Measurements from ENCODE around the gene FRMPD1. TPM values are rescaled to one million over a fixed set of nuclear protein-coding genes. Genes with fewer than 3 reads are reported as not detected.

The FRMPD1 gene
- total and polyA plus RNA-seq, 3 experiments from 2014 or later, result not detected

- H3K4me3 Mint-ChIP-seq, result no peak overlapping the region
- ChIA-PET CTCF (no interaction called here), POLR2A (no interaction called here)
- no peaks in the 10 kb centered on the region for H3K4me1 Mint-ChIP-seq
- Histone ChIP-seq H3K27ac (ENCODE audit: low read depth, low read length) (no peak overlapping the region), H3K4me3 (ENCODE audit: low read length) (no peak overlapping the region), H3K4me1 (ENCODE audit: insufficient read depth, low read length) (no peaks in the 10 kb centered on the region), H3K27me3 (ENCODE audit: insufficient read depth, low read length, poor library complexity, severe bottlenecking) (no peaks in the 10 kb centered on the region), H3K36me3 (ENCODE audit: insufficient read depth, low read length) (no peaks in the 10 kb centered on the region), H3K9me3 (ENCODE audit: low read length) (no peaks in the 10 kb centered on the region)
- no peak overlapping the region for H3K27ac Mint-ChIP-seq
- H3K36me3 Mint-ChIP-seq, result no peaks in the 10 kb centered on the region
- peaks cover 13 to 33% of the 10 kb centered on the region in 2 donors for H3K27me3 Mint-ChIP-seq
- no peaks in the 10 kb centered on the region for H3K9me3 Mint-ChIP-seq
- no peak for DNase-seq
These were observed 49.4 kb downstream of the FRMPD1 start for GRCh38 chr9:37700131-37700530.

DNA sequence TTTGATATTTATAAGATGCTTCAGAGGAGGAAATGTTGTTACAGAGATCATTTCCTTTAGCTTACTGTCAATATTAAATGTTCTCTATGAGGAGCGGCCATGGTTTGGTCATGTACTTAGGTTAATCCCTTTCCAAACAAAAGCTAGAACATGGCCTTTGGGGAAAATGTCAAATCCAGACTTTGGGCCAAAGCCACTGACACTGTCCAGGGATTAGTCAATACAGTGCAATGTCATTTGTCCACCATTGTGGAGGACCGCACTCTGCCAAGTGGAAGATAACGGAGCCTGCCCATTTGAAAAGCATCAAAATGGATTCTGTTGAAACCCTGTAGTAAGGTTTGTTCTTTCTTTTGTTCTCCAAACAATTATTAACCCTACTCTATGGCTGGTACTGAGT, 50.1 kb downstream of the FRMPD1 start:
- no peaks in the 10 kb centered on the region for H3K9me3 ChIP-seq (ENCODE audit: low read length)
- H3K27ac Mint-ChIP-seq, result no peak overlapping the region
- no peak overlapping the region for H3K4me3 Mint-ChIP-seq
- no peaks in the 10 kb centered on the region for H3K36me3 ChIP-seq (ENCODE audit: insufficient read depth, low read length)
- no peaks in the 10 kb centered on the region for H3K4me1 Mint-ChIP-seq
- H3K27ac ChIP-seq (ENCODE audit: low read depth, low read length), result no peak overlapping the region
- no peaks in the 10 kb centered on the region for H3K9me3 Mint-ChIP-seq
- H3K27me3 Mint-ChIP-seq, result peaks cover 11 to 26% of the 10 kb centered on the region in 2 donors
- ChIA-PET POLR2A (no interaction called here), CTCF (no interaction called here)
- no peaks in the 10 kb centered on the region for H3K36me3 Mint-ChIP-seq
- no peak for DNase-seq
- H3K27me3 ChIP-seq (ENCODE audit: insufficient read depth, low read length, poor library complexity, severe bottlenecking), result no peaks in the 10 kb centered on the region
- H3K4me1 ChIP-seq (ENCODE audit: insufficient read depth, low read length), result no peaks in the 10 kb centered on the region
- no peak overlapping the region for H3K4me3 ChIP-seq (ENCODE audit: low read length)

DNA sequence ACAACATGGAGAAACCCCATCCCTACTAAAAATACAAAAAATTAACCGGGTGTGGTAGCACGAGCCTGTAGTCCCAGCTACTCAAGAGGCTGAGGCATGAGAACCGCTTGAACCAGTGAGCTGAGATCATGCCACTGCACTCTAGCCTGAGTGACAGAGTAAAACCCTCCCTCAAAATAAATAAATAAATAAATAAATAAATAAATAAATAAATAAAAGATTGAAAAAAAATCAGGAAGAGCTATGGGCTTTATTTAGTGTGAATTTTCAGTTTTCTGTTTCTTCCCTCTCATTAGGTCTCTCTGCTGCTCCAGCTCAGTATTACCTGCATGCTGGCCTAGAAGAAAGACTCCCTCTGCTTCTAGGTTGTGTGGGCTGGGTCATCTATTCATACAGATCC, 55.0 kb downstream of the FRMPD1 start:
- ChIA-PET POLR2A (no interaction called here), CTCF (no interaction called here)
- H3K9me3 ChIP-seq (ENCODE audit: low read length), result no peaks in the 10 kb centered on the region
- no peaks in the 10 kb centered on the region for H3K9me3 Mint-ChIP-seq
- H3K27ac Mint-ChIP-seq, result no peak overlapping the region
- H3K4me1 Mint-ChIP-seq, result no peaks in the 10 kb centered on the region
- H3K36me3 ChIP-seq (ENCODE audit: insufficient read depth, low read length), result no peaks in the 10 kb centered on the region
- H3K27me3 Mint-ChIP-seq, result peaks cover 30 to 50% of the 10 kb centered on the region in 2 donors
- H3K27me3 ChIP-seq (ENCODE audit: insufficient read depth, low read length, poor library complexity, severe bottlenecking), result no peaks in the 10 kb centered on the region
- no peaks in the 10 kb centered on the region for H3K36me3 Mint-ChIP-seq
- H3K4me1 ChIP-seq (ENCODE audit: insufficient read depth, low read length), result no peaks in the 10 kb centered on the region
- H3K27ac ChIP-seq (ENCODE audit: low read depth, low read length), result no peak overlapping the region
- H3K4me3 Mint-ChIP-seq, result no peak overlapping the region
- DNase-seq, result no peak
- no peak overlapping the region for H3K4me3 ChIP-seq (ENCODE audit: low read length)

DNA sequence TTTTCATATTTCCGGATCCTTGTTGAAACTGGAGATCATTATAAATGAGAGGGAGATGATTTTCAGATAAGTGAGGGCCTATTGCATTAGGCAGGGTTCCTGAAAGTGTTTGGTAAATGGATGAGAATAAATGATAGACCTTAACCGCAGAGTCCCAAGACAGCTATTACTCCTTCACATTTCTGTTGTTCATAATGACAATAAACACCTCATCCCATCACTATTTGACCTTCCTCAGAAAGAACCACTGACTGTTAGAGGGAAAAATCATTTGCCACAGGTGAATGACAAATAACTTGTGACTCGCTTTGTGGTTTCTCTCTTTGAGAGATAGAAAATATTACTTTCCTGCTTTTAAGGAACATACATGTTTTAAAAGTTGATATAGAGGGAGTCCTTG, 55.5 kb downstream of the FRMPD1 start:
- Mint-ChIP-seq H3K36me3 (no peaks in the 10 kb centered on the region), H3K27me3 (peaks cover 29 to 55% of the 10 kb centered on the region in 2 donors), H3K4me1 (no peaks in the 10 kb centered on the region), H3K9me3 (no peaks in the 10 kb centered on the region), H3K4me3 (no peak overlapping the region), H3K27ac (no peak overlapping the region)
- Histone ChIP-seq H3K27ac (ENCODE audit: low read depth, low read length) (no peak overlapping the region), H3K9me3 (ENCODE audit: low read length) (no peaks in the 10 kb centered on the region), H3K4me1 (ENCODE audit: insufficient read depth, low read length) (no peaks in the 10 kb centered on the region), H3K4me3 (ENCODE audit: low read length) (no peak overlapping the region), H3K27me3 (ENCODE audit: insufficient read depth, low read length, poor library complexity, severe bottlenecking) (no peaks in the 10 kb centered on the region), H3K36me3 (ENCODE audit: insufficient read depth, low read length) (no peaks in the 10 kb centered on the region)
- DNase-seq, result no peak
- ChIA-PET CTCF (no interaction called here), POLR2A (no interaction called here)

DNA sequence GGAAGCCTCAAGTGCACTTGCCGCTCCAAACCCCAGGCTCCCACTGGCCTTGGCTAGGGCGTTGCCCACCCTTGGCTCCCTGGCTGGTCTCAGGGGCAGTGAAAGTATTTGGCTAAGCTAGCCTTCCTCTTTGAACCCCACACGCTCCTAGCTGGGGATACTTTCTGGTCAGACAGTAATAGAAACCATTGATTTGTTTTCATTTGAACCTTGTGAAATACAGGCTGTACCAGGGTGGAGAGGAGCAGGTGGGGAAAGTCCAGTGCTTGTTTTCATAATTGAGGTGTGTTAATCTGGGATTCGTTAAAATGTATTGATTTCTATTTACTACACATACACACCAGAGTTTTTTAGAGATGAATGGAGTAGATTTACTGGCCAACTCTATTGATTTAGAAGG, 57.0 kb downstream of the FRMPD1 start:
- Mint-ChIP-seq H3K27ac (no peak overlapping the region), H3K4me1 (no peaks in the 10 kb centered on the region), H3K9me3 (no peaks in the 10 kb centered on the region), H3K36me3 (no peaks in the 10 kb centered on the region), H3K4me3 (no peak overlapping the region), H3K27me3 (peaks cover 25 to 46% of the 10 kb centered on the region in 2 donors)
- Histone ChIP-seq H3K36me3 (ENCODE audit: insufficient read depth, low read length) (no peaks in the 10 kb centered on the region), H3K27me3 (ENCODE audit: insufficient read depth, low read length, poor library complexity, severe bottlenecking) (no peaks in the 10 kb centered on the region), H3K4me3 (ENCODE audit: low read length) (no peak overlapping the region), H3K9me3 (ENCODE audit: low read length) (no peaks in the 10 kb centered on the region), H3K27ac (ENCODE audit: low read depth, low read length) (no peak overlapping the region), H3K4me1 (ENCODE audit: insufficient read depth, low read length) (no peaks in the 10 kb centered on the region)
- CTCF ChIA-PET, result no interaction called here
- POLR2A ChIA-PET, result no interaction called here
- no peak for DNase-seq

GRCh38 chr9:37710046-37710445, 59.3 kb downstream of the FRMPD1 start:
- Mint-ChIP-seq H3K36me3 (no peaks in the 10 kb centered on the region), H3K27ac (peak overlapping the region in 1 of 8 donors; percentile 21), H3K27me3 (peaks cover 25 to 47% of the 10 kb centered on the region in 2 donors), H3K4me1 (no peaks in the 10 kb centered on the region), H3K4me3 (no peak overlapping the region), H3K9me3 (no peaks in the 10 kb centered on the region)
- CTCF ChIA-PET, result no interaction called here
- Histone ChIP-seq H3K9me3 (ENCODE audit: low read length) (no peaks in the 10 kb centered on the region), H3K4me1 (ENCODE audit: insufficient read depth, low read length) (no peaks in the 10 kb centered on the region), H3K27ac (ENCODE audit: low read depth, low read length) (no peak overlapping the region), H3K4me3 (ENCODE audit: low read length) (no peak overlapping the region), H3K27me3 (ENCODE audit: insufficient read depth, low read length, poor library complexity, severe bottlenecking) (no peaks in the 10 kb centered on the region), H3K36me3 (ENCODE audit: insufficient read depth, low read length) (no peaks in the 10 kb centered on the region)
- DNase-seq, result no peak
- POLR2A ChIA-PET, result no interaction called here

- Mint-ChIP-seq H3K9me3 (no peaks in the 10 kb centered on the region), H3K36me3 (no peaks in the 10 kb centered on the region), H3K27ac (no peak overlapping the region), H3K27me3 (peaks cover 11 to 39% of the 10 kb centered on the region in 2 donors), H3K4me1 (no peaks in the 10 kb centered on the region), H3K4me3 (no peak overlapping the region)
- Histone ChIP-seq H3K4me3 (ENCODE audit: low read length) (no peak overlapping the region), H3K9me3 (ENCODE audit: low read length) (no peaks in the 10 kb centered on the region), H3K27ac (ENCODE audit: low read depth, low read length) (no peak overlapping the region), H3K36me3 (ENCODE audit: insufficient read depth, low read length) (no peaks in the 10 kb centered on the region), H3K27me3 (ENCODE audit: insufficient read depth, low read length, poor library complexity, severe bottlenecking) (peaks cover 4% of the 10 kb centered on the region), H3K4me1 (ENCODE audit: insufficient read depth, low read length) (no peaks in the 10 kb centered on the region)
- ChIA-PET CTCF (no interaction called here), POLR2A (no interaction called here)
- DNase-seq, result no peak
These were observed 64.5 kb downstream of the FRMPD1 start for GRCh38 chr9:37715260-37715659.

- Histone ChIP-seq H3K36me3 (ENCODE audit: insufficient read depth, low read length) (no peaks in the 10 kb centered on the region), H3K27ac (ENCODE audit: low read depth, low read length) (no peak overlapping the region), H3K27me3 (ENCODE audit: insufficient read depth, low read length, poor library complexity, severe bottlenecking) (peaks cover 4% of the 10 kb centered on the region), H3K4me1 (ENCODE audit: insufficient read depth, low read length) (no peaks in the 10 kb centered on the region), H3K9me3 (ENCODE audit: low read length) (no peaks in the 10 kb centered on the region), H3K4me3 (ENCODE audit: low read length) (no peak overlapping the region)
- no peak overlapping the region for H3K27ac Mint-ChIP-seq
- no peaks in the 10 kb centered on the region for H3K9me3 Mint-ChIP-seq
- no peak overlapping the region for H3K4me3 Mint-ChIP-seq
- H3K36me3 Mint-ChIP-seq, result no peaks in the 10 kb centered on the region
- CTCF ChIA-PET, result no interaction called here
- no peaks in the 10 kb centered on the region for H3K4me1 Mint-ChIP-seq
- no peak for DNase-seq
- peaks cover 11 to 34% of the 10 kb centered on the region in 2 donors for H3K27me3 Mint-ChIP-seq
- POLR2A ChIA-PET, result no interaction called here
These were observed 65.3 kb downstream of the FRMPD1 start for GRCh38 chr9:37715991-37716505.

GRCh38 chr9:37719526-37719925, 68.8 kb downstream of the FRMPD1 start:
- no peak overlapping the region for H3K4me3 ChIP-seq (ENCODE audit: low read length)
- peaks cover 13 to 30% of the 10 kb centered on the region in 2 donors for H3K27me3 Mint-ChIP-seq
- CTCF ChIA-PET, result no interaction called here

More at GRCh38 chr9:37719526-37719925, 68.8 kb downstream of the FRMPD1 start:
- no peak for DNase-seq
- H3K4me1 Mint-ChIP-seq, result no peaks in the 10 kb centered on the region
- H3K36me3 Mint-ChIP-seq, result no peaks in the 10 kb centered on the region
- POLR2A ChIA-PET, result no interaction called here
- no peaks in the 10 kb centered on the region for H3K9me3 ChIP-seq (ENCODE audit: low read length)
- H3K9me3 Mint-ChIP-seq, result no peaks in the 10 kb centered on the region
- H3K4me1 ChIP-seq (ENCODE audit: insufficient read depth, low read length), result no peaks in the 10 kb centered on the region
- no peaks in the 10 kb centered on the region for H3K36me3 ChIP-seq (ENCODE audit: insufficient read depth, low read length)
- H3K27ac ChIP-seq (ENCODE audit: low read depth, low read length), result no peak overlapping the region
- H3K27me3 ChIP-seq (ENCODE audit: insufficient read depth, low read length, poor library complexity, severe bottlenecking), result peaks cover 8% of the 10 kb centered on the region
- H3K27ac Mint-ChIP-seq, result no peak overlapping the region
- H3K4me3 Mint-ChIP-seq, result no peak overlapping the region

Measured in CD8-positive, alpha-beta memory T cell (primary cell).